Measurements from ENCODE around the gene MRPL54. TPM values are rescaled to one million over a fixed set of nuclear protein-coding genes. Genes with fewer than 3 reads are reported as not detected.

The MRPL54 gene
- total and polyA plus RNA-seq, 12 donors = 61.4 to 124 (median 69.3) TPM

- DNase-seq = no peak
- Histone ChIP-seq H3K9me3 (peaks cover 0 to 8% (median 0%) of the 10 kb centered on the region in 11 donors), H3K27ac (peak overlapping the region in 1 of 10 donors; percentile 44), H3K36me3 (no peaks in the 10 kb centered on the region), H3K4me3 (no peak overlapping the region), H3K27me3 (peaks cover 14 to 34% (median 29%) of the 10 kb centered on the region in 7 donors), H3K4me1 (peaks cover 0 to 12% (median 3%) of the 10 kb centered on the region in 9 donors)
- 40 to 53% methylated on average over 15 to 16 of the region's 16 CpGs for WGBS, 2 donors
- ATAC-seq = no peak
- TF ChIP-seq CTCF (IDR thresholded peaks at IDR 0.05) = no peak
- intact Hi-C loops (cut with DNase I) = no loop called here
Measured at GRCh38 chr19:3788996-3789778, 26.7 kb downstream of the MRPL54 start.

GRCh38 chr19:3790209-3790734, 27.8 kb downstream of the MRPL54 start:
- intact Hi-C loops (cut with DNase I) = no loop called here
- H3K36me3 ChIP-seq = no peaks in the 10 kb centered on the region
- H3K4me1 ChIP-seq = peaks cover 0 to 7% (median 3%) of the 10 kb centered on the region in 9 donors
- DNase-seq (no peak), ATAC-seq (no peak)
- H3K27ac ChIP-seq = no peak overlapping the region
- 72 to 74% methylated on average over 6 of the region's 6 CpGs for WGBS, 2 donors
- H3K27me3 ChIP-seq = peaks cover 8 to 23% (median 18%) of the 10 kb centered on the region in 7 donors
- H3K4me3 ChIP-seq = no peak overlapping the region
- peaks cover 0 to 8% (median 0%) of the 10 kb centered on the region in 11 donors for H3K9me3 ChIP-seq
- no peak for TF ChIP-seq CTCF (IDR thresholded peaks at IDR 0.05)

- 79 to 84% methylated on average over 7 of the region's 7 CpGs for WGBS, 2 donors
Measured at GRCh38 chr19:3790941-3791340, 28.5 kb downstream of the MRPL54 start.

GRCh38 chr19:3792114-3792513, 29.6 kb downstream of the MRPL54 start:
- TF ChIP-seq CTCF (IDR thresholded peaks at IDR 0.05) = no peak
- intact Hi-C loops (cut with DNase I) = no loop called here
- WGBS, 2 donors = 71 to 72% methylated on average over 3 of the region's 3 CpGs
- peaks cover 0 to 21% (median 4%) of the 10 kb centered on the region in 11 donors for H3K9me3 ChIP-seq
- H3K4me3 ChIP-seq = no peak overlapping the region
- DNase-seq (no peak), ATAC-seq (no peak)
- H3K27ac ChIP-seq = no peak overlapping the region
- no peaks in the 10 kb centered on the region for H3K36me3 ChIP-seq
- no peaks in the 10 kb centered on the region for H3K4me1 ChIP-seq
- peaks cover 0 to 7% (median 2%) of the 10 kb centered on the region in 7 donors for H3K27me3 ChIP-seq

More at GRCh38 chr19:3790941-3791340, 28.5 kb downstream of the MRPL54 start:
- intact Hi-C loops (cut with DNase I) = no loop called here
- H3K4me3 ChIP-seq = no peak overlapping the region
- no peaks in the 10 kb centered on the region for H3K36me3 ChIP-seq
- ATAC-seq (no peak), DNase-seq (no peak)
- no peak for TF ChIP-seq CTCF (IDR thresholded peaks at IDR 0.05)
- H3K9me3 ChIP-seq = peaks cover 0 to 9% (median 0%) of the 10 kb centered on the region in 11 donors
- peaks cover 1 to 17% (median 11%) of the 10 kb centered on the region in 7 donors for H3K27me3 ChIP-seq
- peaks cover 0 to 2% (median 0%) of the 10 kb centered on the region in 9 donors for H3K4me1 ChIP-seq
- H3K27ac ChIP-seq = no peak overlapping the region
